ENCODE results near the gene EPHB1.

DNA sequence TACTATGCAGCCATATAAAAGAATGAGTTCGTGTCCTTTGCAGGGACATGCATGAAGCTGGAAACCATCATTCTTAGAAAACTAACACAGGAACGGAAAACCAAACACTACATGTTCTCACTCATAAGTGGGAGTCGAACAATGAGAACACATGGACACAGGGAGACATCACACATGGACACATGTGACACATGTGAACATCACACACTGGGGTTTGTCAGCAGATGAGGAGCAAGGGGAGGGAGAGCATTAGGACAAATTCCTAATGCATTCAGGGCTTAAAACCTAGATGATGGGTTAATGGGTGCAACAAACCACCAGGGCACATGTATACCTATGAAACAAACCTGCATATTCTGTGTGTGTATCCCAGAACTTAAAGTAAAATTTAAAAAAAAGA, 408.0 kb downstream of the EPHB1 start:
- TF ChIP-seq EZH2 (IDR thresholded peaks at IDR 0.05; ENCODE audit: insufficient read depth, poor library complexity, severe bottlenecking): no peak
- no peak for TF ChIP-seq EZH2phosphoT487 (IDR thresholded peaks at IDR 0.05; ENCODE audit: insufficient read depth, low read depth)
